Gastrocnemius medialis (tissue), 4 donors: ENCODE data around the gene CAB39. TPM values are rescaled to one million over a fixed set of nuclear protein-coding genes. Genes with fewer than 3 reads are reported as not detected.

Source experiments
- ATAC-seq, 2 donors: fragments of 150-250 bp; one replicate each; pipeline ENCODE4 v1.9.1; 2016
- DNase-seq, 2 donors: peaks; one replicate each; pipeline ENCODE4 v3.0.0-alpha.2; 2019
- H3K27ac ChIP-seq, 4 donors: fragments of 200-600 bp; sonication (generic); 1 replicate in 1 of 4; 2 replicates in 3 of 4; pipeline ENCODE4 v1.5.1; 2016 to 2018; ENCODE audit warnings: mild to moderate bottlenecking in 2 of 4, moderate library complexity in 1 of 4
- H3K27me3 ChIP-seq, 3 donors: fragments of 200-600 bp; sonication (generic) in 2 of 3; 1 replicate in 1 of 3; 2 replicates in 2 of 3; pipeline versions ENCODE4 v1.5.1 to v1.6.0; 2016 to 2019; ENCODE audit warnings: mild to moderate bottlenecking in 1 of 3, moderate library complexity in 1 of 3
- H3K36me3 ChIP-seq, 2 donors: fragments of 200-600 bp; sonication (generic) in 1 of 2; one replicate each; pipeline ENCODE4 v1.5.1; 2017 to 2018
- H3K4me1 ChIP-seq, 2 donors: fragments of 200-600 bp; sonication (generic) in 1 of 2; one replicate each; pipeline ENCODE4 v1.5.1; 2016 to 2017; ENCODE audit warnings: mild to moderate bottlenecking in 2 of 2
- H3K4me3 ChIP-seq, 4 donors: fragments of 200-600 bp; sonication (generic) in 3 of 4; 1 replicate in 1 of 4; 2 replicates in 3 of 4; pipeline ENCODE4 v1.5.1; 2016 to 2019; ENCODE audit warnings: mild to moderate bottlenecking in 2 of 4
- H3K9me3 ChIP-seq, 3 donors: fragments of 200-600 bp; sonication (generic) in 2 of 3; 1 replicate in 1 of 3; 2 replicates in 2 of 3; pipeline ENCODE4 v1.5.1; 2016 to 2019
- POLR2A ChIP-seq, 2 donors: fragments of 450-650 bp; IDR thresholded peaks; one replicate each; pipeline ENCODE4 v1.6.1; 2017; ENCODE audit warnings: antibody characterized with exemption in 2 of 2, mild to moderate bottlenecking in 2 of 2, moderate library complexity in 2 of 2
- in situ Hi-C, 4 donors: fragments of 200-750 bp; cut with MboI; loops; one replicate each; pipeline versions ENCODE4 v1.15.0 to v1.8.0; 2017; ENCODE audit warnings: low sequenced_read_pairs in 4 of 4
- intact Hi-C: fragments of 100-400 bp; cut with DNase I; formaldehyde crosslinking; loops from one replicate; pipeline ENCODE4 v1.15.1; 2023; ENCODE audit warnings: low total_unique reads
- total RNA-seq, 4 donors: library from RNA; depleted of rRNA; stranded (reverse); fragments of >200 nt; gene quantifications; one replicate each; pipeline versions ENCODE4 v1.1.0 to v1.2.3, GENCODE V29; 2016
- TF ChIP-seq, protein P1 (sequence below), 5 experiments: fragments of 450-650 bp in 3 of 5; fragments of 200-600 bp in 2 of 5; sonication (generic) in 2 of 5; IDR thresholded peaks in 4 of 5; conservative IDR thresholded peaks in 1 of 5; 1 replicate in 4 of 5; 2 replicates in 1 of 5; pipeline ENCODE4 v1.5.1; 2016 to 2019; ENCODE audit warnings: antibody characterized with exemption in 5 of 5, mild to moderate bottlenecking in 3 of 5, moderate library complexity in 3 of 5

CAB39 gene
- total RNA-seq, 4 donors from 2014 or later = 93.9 to 211 (median 133) TPM

DNA sequence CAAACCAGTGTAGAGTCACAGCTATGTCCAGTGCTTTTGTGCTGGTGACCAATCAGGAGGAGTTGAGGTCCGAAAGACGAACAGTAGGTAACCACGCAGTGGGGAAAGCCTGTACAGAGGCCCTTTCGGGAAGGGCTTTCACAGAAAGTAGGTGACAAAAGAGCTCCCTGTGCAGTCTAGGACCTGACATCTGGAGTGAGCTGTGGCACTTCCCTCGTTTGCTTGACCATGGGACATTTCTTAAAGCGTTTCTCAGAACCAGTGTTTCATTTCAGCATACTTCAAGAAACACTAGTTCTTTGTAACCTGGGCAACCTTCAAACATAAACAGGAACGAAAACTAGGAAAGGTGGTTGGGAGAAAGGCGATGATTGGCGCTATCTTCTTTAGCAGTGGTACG is 96.4 kb downstream of the CAB39 start:
- peaks cover 0 to 21% of the 10 kb centered on the region in 2 donors for H3K36me3 ChIP-seq
- H3K27ac ChIP-seq = no peak overlapping the region
- intact Hi-C loops (no loop called here), in situ Hi-C loops (no loop called here)
- H3K4me1 ChIP-seq = peaks cover 16 to 20% of the 10 kb centered on the region in 2 donors
- DNase-seq (no peak), ATAC-seq (no peak)
- H3K9me3 ChIP-seq = no peaks in the 10 kb centered on the region
- TF ChIP-seq, protein P1, sequence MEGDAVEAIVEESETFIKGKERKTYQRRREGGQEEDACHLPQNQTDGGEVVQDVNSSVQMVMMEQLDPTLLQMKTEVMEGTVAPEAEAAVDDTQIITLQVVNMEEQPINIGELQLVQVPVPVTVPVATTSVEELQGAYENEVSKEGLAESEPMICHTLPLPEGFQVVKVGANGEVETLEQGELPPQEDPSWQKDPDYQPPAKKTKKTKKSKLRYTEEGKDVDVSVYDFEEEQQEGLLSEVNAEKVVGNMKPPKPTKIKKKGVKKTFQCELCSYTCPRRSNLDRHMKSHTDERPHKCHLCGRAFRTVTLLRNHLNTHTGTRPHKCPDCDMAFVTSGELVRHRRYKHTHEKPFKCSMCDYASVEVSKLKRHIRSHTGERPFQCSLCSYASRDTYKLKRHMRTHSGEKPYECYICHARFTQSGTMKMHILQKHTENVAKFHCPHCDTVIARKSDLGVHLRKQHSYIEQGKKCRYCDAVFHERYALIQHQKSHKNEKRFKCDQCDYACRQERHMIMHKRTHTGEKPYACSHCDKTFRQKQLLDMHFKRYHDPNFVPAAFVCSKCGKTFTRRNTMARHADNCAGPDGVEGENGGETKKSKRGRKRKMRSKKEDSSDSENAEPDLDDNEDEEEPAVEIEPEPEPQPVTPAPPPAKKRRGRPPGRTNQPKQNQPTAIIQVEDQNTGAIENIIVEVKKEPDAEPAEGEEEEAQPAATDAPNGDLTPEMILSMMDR (IDR thresholded peaks at IDR 0.05 in 4 of 5, conservative IDR thresholded peaks at IDR 0.05 in 1 of 5) = no peak
- no peak for TF ChIP-seq POLR2A (IDR thresholded peaks at IDR 0.05)
- H3K4me3 ChIP-seq = no peak overlapping the region
- no peaks in the 10 kb centered on the region for H3K27me3 ChIP-seq

DNA sequence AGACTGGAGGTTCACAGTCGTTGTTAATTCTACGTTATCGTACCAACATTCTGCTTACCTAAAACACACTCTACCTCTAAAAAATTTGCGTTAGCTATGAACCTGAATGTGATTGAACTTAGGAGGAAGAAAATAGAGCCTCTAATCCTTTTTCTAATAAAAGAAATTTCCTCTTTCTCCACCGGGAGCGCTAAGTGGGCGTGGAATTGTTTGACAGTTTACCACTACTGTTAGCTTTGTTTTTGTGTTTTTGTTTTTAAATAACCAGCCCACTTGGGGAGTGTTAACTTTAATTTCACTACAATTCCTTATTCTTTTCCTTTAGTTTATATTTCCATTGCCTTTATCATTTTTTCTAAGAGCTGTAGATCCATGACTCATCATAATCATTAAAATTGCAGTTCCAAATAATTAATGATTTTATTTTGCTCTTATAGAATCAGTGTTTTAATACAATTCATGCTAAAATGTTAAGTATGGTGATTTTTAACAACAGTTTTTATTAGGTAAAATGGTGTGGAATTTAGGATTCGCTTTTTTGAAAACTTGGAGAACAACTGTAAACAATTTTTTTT is 97.1 kb downstream of the CAB39 start:
- TF ChIP-seq POLR2A (IDR thresholded peaks at IDR 0.05) = no peak
- TF ChIP-seq, protein P1 (IDR thresholded peaks at IDR 0.05 in 4 of 5, conservative IDR thresholded peaks at IDR 0.05 in 1 of 5) = no peak
- H3K27me3 ChIP-seq = no peaks in the 10 kb centered on the region
- no peaks in the 10 kb centered on the region for H3K9me3 ChIP-seq
- peak overlapping the region in 1 of 4 donors; percentile 0 for H3K27ac ChIP-seq
- ATAC-seq (no peak), DNase-seq (no peak)
- H3K4me3 ChIP-seq = no peak overlapping the region
- peaks cover 16 to 20% of the 10 kb centered on the region in 2 donors for H3K4me1 ChIP-seq
- H3K36me3 ChIP-seq = peaks cover 0 to 27% of the 10 kb centered on the region in 2 donors
- intact Hi-C loops (loop anchor here (5.0 kb wide), 1 partner anchor 142 kb away; no protein-coding TSS in a partner anchor), in situ Hi-C loops (no loop called here)

DNA sequence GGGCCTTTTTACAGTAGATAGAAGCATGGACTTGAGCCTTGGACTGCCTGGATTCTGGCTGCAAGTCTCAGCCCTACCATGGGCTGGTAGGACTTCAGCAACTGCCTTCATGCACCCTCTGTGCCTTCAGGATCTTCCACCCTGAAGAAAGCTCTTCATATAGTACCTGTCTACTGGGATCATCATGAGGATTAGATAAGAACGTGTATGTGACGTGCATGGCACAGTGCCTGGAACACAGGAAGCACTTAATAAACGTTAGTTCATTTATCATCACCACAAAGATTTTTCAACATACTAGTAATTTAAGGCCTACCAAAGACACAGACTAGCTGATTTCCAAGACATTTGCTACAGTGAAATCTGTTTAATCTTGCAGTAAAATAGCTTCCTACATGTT is 98.9 kb downstream of the CAB39 start:
- peak overlapping the region in 3 of 4 donors; percentile 46 to 54 (median 49) for H3K27ac ChIP-seq
- in situ Hi-C loops (no loop called here), intact Hi-C loops (loop anchor here (5.0 kb wide), 1 partner anchor 144 kb away; no protein-coding TSS in a partner anchor)
- no peak overlapping the region for H3K4me3 ChIP-seq
- no peaks in the 10 kb centered on the region for H3K9me3 ChIP-seq
- peaks cover 15 to 16% of the 10 kb centered on the region in 2 donors for H3K4me1 ChIP-seq
- DNase-seq (no peak), ATAC-seq (no peak)
- H3K27me3 ChIP-seq = no peaks in the 10 kb centered on the region
- TF ChIP-seq, protein P1 (IDR thresholded peaks at IDR 0.05 in 4 of 5, conservative IDR thresholded peaks at IDR 0.05 in 1 of 5) = no peak
- no peak for TF ChIP-seq POLR2A (IDR thresholded peaks at IDR 0.05)
- H3K36me3 ChIP-seq = peaks cover 0 to 31% of the 10 kb centered on the region in 2 donors

DNA sequence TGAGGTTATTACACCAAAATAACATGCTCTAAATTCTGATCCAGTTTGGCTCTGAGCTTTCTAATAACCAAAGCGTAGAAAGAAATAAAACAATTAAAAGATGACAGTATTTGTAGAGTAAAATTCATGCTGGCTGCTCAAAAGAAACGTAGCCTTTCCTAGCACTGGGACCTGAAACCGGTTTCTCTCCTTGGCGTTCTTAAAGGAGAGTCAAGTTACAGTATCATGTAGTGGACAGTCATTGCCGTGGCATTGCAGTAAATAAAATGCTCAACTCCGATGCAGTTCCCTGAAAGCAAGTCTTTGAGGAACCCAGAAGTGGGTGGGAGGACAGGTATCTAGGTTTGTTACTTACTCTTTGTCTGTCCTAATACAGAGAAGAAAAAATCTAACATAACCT is 99.4 kb downstream of the CAB39 start:
- Histone ChIP-seq H3K36me3 (peaks cover 0 to 31% of the 10 kb centered on the region in 2 donors), H3K4me1 (peaks cover 15 to 16% of the 10 kb centered on the region in 2 donors), H3K27ac (peak overlapping the region in 2 of 4 donors; percentile 49 to 54), H3K27me3 (no peaks in the 10 kb centered on the region), H3K4me3 (no peak overlapping the region), H3K9me3 (no peaks in the 10 kb centered on the region)
- no peak for DNase-seq
- intact Hi-C loops (loop anchor here (5.0 kb wide), 1 partner anchor 145 kb away; no protein-coding TSS in a partner anchor), in situ Hi-C loops (no loop called here)
- peak; percentile 83 to 85 for ATAC-seq
- TF ChIP-seq, protein P1 (IDR thresholded peaks at IDR 0.05 in 4 of 5, conservative IDR thresholded peaks at IDR 0.05 in 1 of 5) = no peak
- TF ChIP-seq POLR2A (IDR thresholded peaks at IDR 0.05) = no peak
